DOHH2 (cell line): Measurements from ENCODE around the gene PARP16.

Experiments used
- H3F3A ChIP-seq: fragments of 200-600 bp; sonication (generic), shearing (Covaris generic); 2 replicates; pipeline ENCODE4 v1.6.0; 2016; ENCODE audit warnings: antibody characterized with exemption, mild to moderate bottlenecking; ENCODE audit not compliant: control insufficient read depth, insufficient read depth
- H3K27ac ChIP-seq: fragments of 200-600 bp; sonication (generic); 2 replicates; pipeline ENCODE4 v1.5.1; 2014; ENCODE audit warnings: low read depth, mild to moderate bottlenecking, low read length, moderate library complexity
- H3K27me3 ChIP-seq: fragments of 200-600 bp; sonication (generic); 2 replicates; pipeline ENCODE4 v1.6.1; 2014; ENCODE audit warnings: mild to moderate bottlenecking, low read length, mixed read lengths; ENCODE audit not compliant: control insufficient read depth
- H3K36me3 ChIP-seq: fragments of 200-600 bp; sonication (generic); 2 replicates; pipeline ENCODE4 v1.6.1; 2014; ENCODE audit warnings: mild to moderate bottlenecking, low read length, moderate library complexity, mixed read lengths; ENCODE audit not compliant: control insufficient read depth
- H3K4me1 ChIP-seq: fragments of 200-600 bp; sonication (generic); 2 replicates; pipeline ENCODE4 v1.6.1; 2014; ENCODE audit warnings: mild to moderate bottlenecking, low read length, mixed read lengths; ENCODE audit not compliant: control insufficient read depth
- H3K4me2 ChIP-seq: fragments of 200-600 bp; sonication (generic); 2 replicates; pipeline ENCODE4 v1.6.0; 2014; ENCODE audit warnings: mild to moderate bottlenecking, low read length, moderate library complexity
- H3K4me3 ChIP-seq: fragments of 200-600 bp; sonication (generic); 2 replicates; pipeline ENCODE4 v1.5.1; 2014; ENCODE audit warnings: mild to moderate bottlenecking, low read length, mixed read lengths
- H3K79me2 ChIP-seq: fragments of 200-600 bp; sonication (generic); 2 replicates; pipeline ENCODE4 v1.6.1; 2014; ENCODE audit warnings: mild to moderate bottlenecking, low read length, mixed read lengths; ENCODE audit not compliant: control insufficient read depth
- H3K9me2 ChIP-seq: fragments of 200-600 bp; sonication (generic); replicated peaks from 2 replicates; pipeline ENCODE4 v1.6.1; 2014; ENCODE audit warnings: mild to moderate bottlenecking, low read length, mixed read lengths; ENCODE audit not compliant: control insufficient read depth
- H3K9me3 ChIP-seq: fragments of 200-600 bp; sonication (generic); 2 replicates; pipeline ENCODE4 v1.6.1; 2014; ENCODE audit warnings: antibody characterized with exemption, low read length, mixed read lengths; ENCODE audit not compliant: control insufficient read depth, insufficient read depth
- H4K20me1 ChIP-seq: fragments of 200-600 bp; sonication (generic); 2 replicates; pipeline ENCODE4 v1.6.0; 2014; ENCODE audit warnings: low read depth, mild to moderate bottlenecking, antibody characterized with exemption, low read length, moderate library complexity; ENCODE audit not compliant: control insufficient read depth, insufficient read depth
- EZH2phosphoT487 ChIP-seq: fragments of 200-600 bp; sonication (generic); IDR thresholded peaks from 2 replicates; pipeline ENCODE4 v1.6.1; 2017; ENCODE audit warnings: borderline replicate concordance, mild to moderate bottlenecking, antibody characterized with exemption, low read length, moderate library complexity, mixed read lengths
- TF ChIP-seq, protein P1 (sequence below): fragments of 200-600 bp; sonication (generic); IDR thresholded peaks from one replicate; pipeline ENCODE4 v1.5.1; 2014; ENCODE audit warnings: antibody characterized with exemption, mild to moderate bottlenecking, low read depth, low read length; ENCODE audit not compliant: poor library complexity, severe bottlenecking

The PARP16 gene, protein sequence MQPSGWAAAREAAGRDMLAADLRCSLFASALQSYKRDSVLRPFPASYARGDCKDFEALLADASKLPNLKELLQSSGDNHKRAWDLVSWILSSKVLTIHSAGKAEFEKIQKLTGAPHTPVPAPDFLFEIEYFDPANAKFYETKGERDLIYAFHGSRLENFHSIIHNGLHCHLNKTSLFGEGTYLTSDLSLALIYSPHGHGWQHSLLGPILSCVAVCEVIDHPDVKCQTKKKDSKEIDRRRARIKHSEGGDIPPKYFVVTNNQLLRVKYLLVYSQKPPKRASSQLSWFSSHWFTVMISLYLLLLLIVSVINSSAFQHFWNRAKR

DNA sequence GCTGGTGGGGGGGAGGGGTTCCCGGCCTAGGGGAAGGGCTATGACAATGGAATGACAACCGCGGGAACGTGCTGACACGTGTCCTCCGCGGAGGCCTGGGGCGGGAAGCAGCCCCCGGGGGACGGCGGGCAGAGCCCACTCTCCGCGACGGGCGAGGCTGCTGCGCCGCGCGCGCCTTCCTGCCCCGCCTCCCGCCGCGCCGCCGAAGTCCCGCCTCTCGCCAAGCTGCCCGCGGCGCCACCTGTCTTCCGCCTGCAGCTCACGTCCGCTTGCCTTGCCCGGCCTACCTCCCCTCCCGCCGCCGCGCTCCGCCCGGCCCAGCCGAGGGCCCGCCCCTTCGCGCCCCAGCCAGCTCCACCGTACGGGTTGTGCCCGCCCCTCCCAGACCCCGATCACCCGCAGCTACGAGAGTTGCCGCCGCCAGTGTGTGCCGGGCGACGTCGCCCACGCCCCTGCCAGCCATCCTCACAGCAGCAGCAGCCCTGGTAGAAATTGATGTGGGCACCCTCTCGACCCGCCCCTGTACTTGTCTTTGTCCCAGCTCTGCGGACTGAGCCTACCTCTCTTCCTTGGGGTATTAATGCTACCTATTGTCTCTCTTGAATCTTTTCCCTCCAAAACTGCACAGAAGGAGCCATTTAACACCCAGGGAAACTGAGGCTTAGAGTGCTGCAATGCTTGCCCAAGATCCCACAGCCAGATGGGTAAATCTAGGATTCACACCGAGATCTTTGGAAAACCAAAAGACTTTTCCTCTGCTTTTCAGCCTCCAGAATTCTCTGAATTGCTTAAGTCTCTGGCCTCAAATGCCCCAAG is at the start of gene PARP16:
PARP16 (minus strand) TSS at position 180 of the 816 bp plus-strand sequence. CDS start 457 bp downstream, outside the sequence.
- Histone ChIP-seq H4K20me1 (no peaks in the 10 kb centered on the region), H3K27ac (peak within 1 kb of the TSS; percentile 43), H3K36me3 (no peaks in the 10 kb centered on the region; the same call in 1 of the 2 replicates), H3K79me2 (peaks cover 20% of the 10 kb centered on the region), H3K4me1 (peaks cover 34% of the 10 kb centered on the region), H3K9me3 (no peaks in the 10 kb centered on the region), H3K4me3 (peak within 1 kb of the TSS; percentile 82), H3K9me2 (no peaks in the 10 kb centered on the region), H3F3A (0 out of 2 replicates have a peak, but pooled peaks cover 7% of the 10 kb centered on the region), H3K4me2 (peak within 1 kb of the TSS; percentile 85), H3K27me3 (no peaks in the 10 kb centered on the region)
- TF ChIP-seq, protein P1, sequence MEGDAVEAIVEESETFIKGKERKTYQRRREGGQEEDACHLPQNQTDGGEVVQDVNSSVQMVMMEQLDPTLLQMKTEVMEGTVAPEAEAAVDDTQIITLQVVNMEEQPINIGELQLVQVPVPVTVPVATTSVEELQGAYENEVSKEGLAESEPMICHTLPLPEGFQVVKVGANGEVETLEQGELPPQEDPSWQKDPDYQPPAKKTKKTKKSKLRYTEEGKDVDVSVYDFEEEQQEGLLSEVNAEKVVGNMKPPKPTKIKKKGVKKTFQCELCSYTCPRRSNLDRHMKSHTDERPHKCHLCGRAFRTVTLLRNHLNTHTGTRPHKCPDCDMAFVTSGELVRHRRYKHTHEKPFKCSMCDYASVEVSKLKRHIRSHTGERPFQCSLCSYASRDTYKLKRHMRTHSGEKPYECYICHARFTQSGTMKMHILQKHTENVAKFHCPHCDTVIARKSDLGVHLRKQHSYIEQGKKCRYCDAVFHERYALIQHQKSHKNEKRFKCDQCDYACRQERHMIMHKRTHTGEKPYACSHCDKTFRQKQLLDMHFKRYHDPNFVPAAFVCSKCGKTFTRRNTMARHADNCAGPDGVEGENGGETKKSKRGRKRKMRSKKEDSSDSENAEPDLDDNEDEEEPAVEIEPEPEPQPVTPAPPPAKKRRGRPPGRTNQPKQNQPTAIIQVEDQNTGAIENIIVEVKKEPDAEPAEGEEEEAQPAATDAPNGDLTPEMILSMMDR, result no peak
- TF ChIP-seq EZH2phosphoT487, result no peak

DNA sequence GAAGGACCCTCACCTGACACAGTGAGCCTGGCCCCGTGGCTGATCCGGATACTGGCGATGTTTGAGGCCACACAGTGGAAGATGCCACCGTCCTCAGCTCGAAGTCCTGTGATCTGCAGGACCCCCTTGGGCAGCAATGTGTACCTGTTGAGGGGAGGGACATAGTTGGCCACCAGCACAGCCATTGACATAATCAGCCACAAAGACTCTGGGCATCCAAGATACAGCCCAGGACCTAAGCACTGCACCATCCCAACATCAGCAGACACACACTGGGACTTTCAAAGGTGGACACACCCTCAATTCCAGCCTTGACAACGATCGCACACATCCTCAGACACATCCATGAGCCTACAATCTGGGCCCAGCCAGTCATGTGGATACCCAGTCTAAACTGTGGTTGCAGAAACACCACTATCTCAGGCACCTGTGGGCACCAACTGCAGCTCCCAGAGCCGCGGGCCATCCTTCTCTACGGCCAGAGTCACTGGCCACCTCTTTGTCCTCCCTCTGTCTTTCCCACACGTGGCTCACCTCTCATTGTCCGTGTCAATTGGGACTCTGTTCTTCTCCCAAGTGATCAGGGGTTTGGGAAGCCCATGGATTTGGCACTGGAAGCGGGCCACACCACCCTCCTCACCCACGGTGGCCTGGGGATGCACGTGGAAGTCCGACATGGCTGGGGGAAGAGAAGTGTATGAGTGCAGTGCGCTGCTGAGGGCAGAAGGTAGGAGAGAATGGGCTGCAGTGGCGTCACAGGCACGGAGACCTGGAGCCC is 48.8 kb upstream of the PARP16 start:
- H3K4me1 ChIP-seq, result peaks cover 63% of the 10 kb centered on the region
- H3K9me2 ChIP-seq, result no peaks in the 10 kb centered on the region
- TF ChIP-seq, protein P1, result no peak
- TF ChIP-seq EZH2phosphoT487, result no peak
- no peak overlapping the region for H3K4me3 ChIP-seq
- H3K9me3 ChIP-seq, result no peaks in the 10 kb centered on the region
- no peak overlapping the region for H3K27ac ChIP-seq
- no peak overlapping the region for H3K4me2 ChIP-seq
- H4K20me1 ChIP-seq, result no peaks in the 10 kb centered on the region
- H3F3A ChIP-seq, result 0 out of 2 replicates have a peak, but pooled peaks cover 5% of the 10 kb centered on the region
- no peaks in the 10 kb centered on the region for H3K36me3 ChIP-seq
- no peaks in the 10 kb centered on the region for H3K79me2 ChIP-seq
- H3K27me3 ChIP-seq, result peaks cover 3% of the 10 kb centered on the region

DNA sequence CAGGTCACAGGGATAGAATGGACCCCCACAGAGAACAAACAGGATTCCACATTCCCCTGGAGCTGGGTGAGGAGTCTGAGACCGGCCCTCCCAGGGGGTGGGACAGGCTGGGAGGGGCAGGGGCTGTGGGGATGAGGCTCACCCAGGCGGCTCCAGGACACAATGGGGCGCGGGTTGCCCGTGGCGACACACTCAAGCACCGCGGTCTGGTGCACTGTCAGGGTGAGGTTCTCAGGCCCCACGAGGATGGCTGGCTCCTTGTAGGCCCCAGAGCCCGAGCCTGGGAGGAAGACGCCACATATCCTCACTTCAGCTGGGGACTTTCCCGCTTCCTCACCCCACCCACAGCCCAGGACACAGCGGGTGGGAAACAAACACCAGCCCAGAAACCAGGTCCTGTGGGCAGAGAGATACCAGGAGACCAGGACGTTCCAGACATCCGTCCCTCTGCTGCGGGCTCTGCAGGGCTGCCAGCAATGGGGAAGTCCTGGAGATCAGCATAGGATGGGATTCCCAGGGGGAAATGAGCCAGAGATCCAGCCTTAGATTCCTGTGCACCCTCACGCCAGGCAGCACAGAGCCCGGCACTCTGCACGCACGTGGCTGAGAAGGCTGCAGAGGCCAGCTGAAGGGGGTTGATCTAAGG is 48.0 kb upstream of the PARP16 start:
- Histone ChIP-seq H3K79me2 (no peaks in the 10 kb centered on the region), H3K36me3 (no peaks in the 10 kb centered on the region), H3K9me2 (no peaks in the 10 kb centered on the region), H3K27me3 (peaks cover 3% of the 10 kb centered on the region; the same call in 1 of the 2 replicates), H3K4me1 (peaks cover 56% of the 10 kb centered on the region), H3K9me3 (no peaks in the 10 kb centered on the region), H3K27ac (no peak overlapping the region), H3K4me3 (no peak overlapping the region), H3K4me2 (no peak overlapping the region), H4K20me1 (no peaks in the 10 kb centered on the region), H3F3A (0 out of 2 replicates have a peak, but pooled peaks cover 5% of the 10 kb centered on the region)
- TF ChIP-seq, protein P1, result no peak
- TF ChIP-seq EZH2phosphoT487, result no peak
